GM21717 (cell line): Measurements from ENCODE around the gene MCFD2.
A peak's percentile ranks its signal among the peaks of the same experiment; 100 is the strongest.

Source experiments
- ATAC-seq: cut with Tn5 transposase; IDR thresholded peaks from one replicate; pipeline ENCODE4 v1.9.1; 2021; ENCODE audit warnings: mild to moderate bottlenecking, moderate library complexity; ENCODE audit not compliant: unreplicated experiment

Gene MCFD2

DNA sequence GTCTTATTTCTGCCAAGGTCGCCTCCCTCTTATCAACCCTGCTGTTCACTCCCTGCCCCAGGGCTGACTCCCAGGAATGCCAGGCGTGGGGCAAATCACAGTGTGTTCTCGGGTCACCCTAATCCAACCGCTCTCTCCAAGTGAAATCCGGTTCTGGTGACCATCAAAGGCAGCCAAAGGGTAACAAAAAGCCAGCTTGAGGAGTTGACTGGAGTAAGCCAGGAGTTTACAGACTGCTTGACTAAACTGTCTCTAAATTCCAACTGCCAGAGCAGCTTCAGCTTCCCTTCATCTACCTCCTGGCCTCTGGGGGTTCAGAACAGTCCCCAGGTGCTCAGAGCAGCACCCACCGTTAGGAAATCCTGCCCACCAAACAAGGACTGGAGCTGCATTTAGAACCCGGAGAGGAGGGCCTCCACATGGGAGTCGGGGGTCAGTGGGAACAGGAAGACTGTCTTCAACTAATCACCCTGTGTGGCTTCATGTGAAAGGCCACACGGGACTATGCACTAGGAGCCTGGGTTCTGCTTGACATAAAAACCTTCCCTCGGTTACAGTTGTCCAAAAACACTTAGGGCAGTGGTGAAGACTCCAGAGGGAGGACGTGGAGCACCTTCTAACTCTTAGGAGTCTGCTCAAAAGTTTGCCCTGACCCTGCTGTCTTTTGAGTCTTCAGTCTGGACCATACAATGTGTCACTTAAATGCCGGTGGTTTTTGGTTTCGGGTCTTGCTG lies 24.2 kb upstream of the MCFD2 start:
- ATAC-seq = no peak

DNA sequence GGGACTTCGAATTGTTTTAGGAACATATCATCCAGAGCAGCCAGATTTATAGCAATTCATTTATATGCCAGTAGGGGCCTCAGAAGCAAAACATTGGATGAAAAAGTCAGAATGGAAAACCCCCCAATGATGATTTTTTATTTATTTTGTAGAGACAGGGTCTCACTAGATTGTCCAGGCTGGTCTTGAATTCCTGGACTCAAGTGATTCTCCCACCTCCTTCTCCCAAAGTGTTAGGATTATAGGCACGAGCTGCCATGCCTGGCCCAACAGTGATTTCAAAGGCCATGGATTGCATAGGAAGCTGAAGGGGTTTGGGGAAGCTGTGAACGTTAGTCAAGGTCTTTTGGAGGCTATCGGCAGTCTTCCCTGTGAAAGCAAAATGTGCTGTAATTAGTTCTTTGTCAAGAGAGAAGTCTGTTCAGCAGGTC lies 21.9 kb upstream of the MCFD2 start:
- no peak for ATAC-seq

DNA sequence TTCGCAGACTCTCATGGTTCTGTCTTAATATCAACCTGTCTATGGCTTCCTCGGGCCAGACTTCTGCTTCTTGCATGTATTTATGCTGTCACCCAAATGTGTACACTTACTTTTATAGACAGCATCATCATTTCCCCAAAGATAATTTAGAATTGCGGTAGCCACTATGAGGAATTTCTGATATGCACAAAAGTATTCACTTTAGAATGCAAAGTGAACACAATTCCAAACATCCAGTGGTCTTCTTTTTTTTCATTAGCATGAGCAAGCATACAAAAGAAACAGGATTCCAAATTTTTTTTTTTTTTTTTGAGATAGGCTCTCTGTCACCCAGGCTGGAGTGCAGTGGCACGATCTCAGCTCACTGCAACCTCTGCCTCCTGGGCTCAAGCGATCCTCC lies 21.0 kb upstream of the MCFD2 start:
- ATAC-seq = no peak

DNA sequence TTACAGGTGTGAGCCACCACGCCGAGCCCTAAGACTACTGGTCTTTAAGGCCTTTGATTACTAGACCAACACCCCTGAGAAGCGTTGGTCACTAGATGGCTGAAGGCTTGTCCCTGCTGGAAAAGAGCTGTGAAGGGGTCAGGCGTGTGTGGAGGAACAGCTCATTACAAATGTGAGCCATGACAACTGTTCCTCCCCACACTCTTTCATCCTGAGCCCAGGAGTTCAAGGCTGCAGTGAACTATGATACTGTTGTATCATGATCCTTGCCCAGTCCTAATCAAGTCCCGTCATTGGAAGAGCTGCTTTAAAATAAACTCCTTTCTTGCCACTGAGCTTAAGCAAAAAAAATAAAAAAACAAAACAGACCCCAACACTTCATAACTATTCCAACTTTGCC lies 19.5 kb upstream of the MCFD2 start:
- ATAC-seq = no peak

GRCh38 chr2:46929612-46930011 lies 14.0 kb upstream of the MCFD2 start:
- ATAC-seq = no peak

GRCh38 chr2:46926863-46927262 lies 11.3 kb upstream of the MCFD2 start:
- no peak for ATAC-seq

DNA sequence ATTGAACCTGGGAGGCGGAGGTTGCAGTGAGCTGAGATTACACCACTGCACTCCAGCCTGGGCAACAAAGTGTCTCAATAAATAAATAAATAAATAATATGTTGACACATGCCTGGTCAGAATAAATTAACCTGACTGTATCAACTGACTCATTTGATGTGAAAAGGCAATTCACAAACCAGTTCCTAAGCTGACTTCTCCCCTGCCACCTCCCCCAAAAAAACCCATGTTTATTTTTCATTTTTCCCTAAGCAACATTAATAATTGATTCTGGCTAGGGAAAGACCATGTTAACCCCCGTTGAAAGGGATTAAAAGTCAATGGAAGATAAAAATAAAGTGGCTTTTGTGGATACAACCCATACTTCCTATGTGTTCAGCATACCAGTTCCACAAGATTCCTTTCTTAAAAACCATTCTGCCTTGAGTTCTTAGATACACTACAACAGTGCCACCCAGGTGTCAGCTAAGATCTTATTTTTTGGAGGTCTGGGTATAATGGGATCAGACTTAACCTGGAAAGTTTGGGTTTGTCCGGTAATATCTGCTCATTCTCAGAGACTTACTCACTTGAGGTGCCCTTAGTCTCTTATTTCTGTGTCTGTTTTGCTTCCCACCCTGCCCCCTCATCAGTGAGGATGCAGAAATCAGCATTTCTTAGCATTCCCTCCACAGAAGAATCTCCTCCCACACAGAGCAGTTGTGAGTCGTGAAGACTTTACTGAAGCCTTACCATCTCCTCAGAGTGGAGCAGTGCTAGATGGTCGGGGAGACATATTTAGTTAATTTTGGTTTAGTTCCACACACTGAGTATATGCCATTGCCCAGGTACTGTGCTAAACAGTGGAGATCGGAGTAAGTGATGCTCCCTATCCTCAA lies 10.1 kb upstream of the MCFD2 start:
- no peak for ATAC-seq

DNA sequence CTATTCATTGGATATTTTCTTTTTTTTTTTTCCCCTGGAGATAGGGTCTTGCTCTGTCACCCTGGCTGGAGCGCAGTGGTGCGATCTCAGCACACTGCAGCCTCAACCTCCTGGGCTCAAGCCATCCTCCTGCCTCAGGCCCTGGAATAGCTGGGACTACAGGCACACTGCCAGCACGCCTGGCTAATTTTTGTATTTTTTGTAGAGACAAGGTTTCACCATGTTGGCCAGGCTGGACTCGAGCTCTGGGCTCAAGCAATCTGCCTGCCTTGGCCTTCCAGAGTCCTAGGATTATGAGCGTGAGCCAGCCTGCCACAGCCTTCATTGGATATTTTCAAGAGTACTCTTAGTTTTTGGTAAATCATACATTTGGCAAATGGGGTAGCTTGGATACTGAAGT lies 9.0 kb upstream of the MCFD2 start:
- no peak for ATAC-seq

DNA sequence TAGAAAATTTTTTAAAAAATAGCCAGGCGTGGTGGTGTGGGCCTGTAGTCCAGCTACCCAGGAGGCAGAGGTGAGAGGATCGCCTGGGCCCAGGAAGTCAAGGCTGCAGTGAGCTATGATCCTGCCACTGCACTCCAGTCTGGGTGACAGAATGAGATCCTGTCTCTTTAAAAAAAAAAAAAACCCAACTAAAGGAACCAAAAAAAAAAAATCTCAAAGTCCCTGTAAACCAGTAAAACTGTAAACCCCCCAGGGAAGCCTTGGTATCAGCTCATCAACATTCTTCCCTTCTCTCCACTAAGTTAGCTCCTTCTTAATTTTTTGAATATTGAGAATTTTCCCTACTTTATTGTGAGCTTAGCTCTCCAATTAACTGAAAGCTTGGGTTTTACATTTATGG lies 8.4 kb upstream of the MCFD2 start:
- ATAC-seq = no peak

DNA sequence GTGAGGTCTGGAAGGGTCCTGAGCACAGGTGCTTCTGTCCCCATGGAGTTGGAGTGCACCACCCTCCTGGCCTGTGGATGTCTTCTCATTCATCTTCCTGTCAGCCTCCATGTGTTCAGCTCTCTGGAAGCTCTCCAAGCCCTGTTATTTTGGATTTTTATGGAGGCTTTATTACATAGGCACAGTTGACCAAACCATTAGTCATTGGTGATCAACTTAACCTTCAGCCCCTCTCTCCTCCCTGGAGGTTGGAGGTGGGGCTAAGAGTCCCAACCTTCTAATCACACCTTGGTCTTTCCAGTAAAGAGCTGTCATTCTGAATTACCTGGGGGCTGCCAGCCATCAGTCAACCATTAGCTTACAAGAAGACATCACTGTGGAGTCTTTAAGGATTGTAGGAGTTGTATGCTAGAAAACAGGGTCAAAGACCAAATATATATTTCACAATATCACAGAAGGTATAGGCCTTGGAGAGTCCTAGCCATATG lies 7.5 kb upstream of the MCFD2 start:
- no peak for ATAC-seq

GRCh38 chr2:46922606-46923005 lies 7.0 kb upstream of the MCFD2 start:
- ATAC-seq = no peak

DNA sequence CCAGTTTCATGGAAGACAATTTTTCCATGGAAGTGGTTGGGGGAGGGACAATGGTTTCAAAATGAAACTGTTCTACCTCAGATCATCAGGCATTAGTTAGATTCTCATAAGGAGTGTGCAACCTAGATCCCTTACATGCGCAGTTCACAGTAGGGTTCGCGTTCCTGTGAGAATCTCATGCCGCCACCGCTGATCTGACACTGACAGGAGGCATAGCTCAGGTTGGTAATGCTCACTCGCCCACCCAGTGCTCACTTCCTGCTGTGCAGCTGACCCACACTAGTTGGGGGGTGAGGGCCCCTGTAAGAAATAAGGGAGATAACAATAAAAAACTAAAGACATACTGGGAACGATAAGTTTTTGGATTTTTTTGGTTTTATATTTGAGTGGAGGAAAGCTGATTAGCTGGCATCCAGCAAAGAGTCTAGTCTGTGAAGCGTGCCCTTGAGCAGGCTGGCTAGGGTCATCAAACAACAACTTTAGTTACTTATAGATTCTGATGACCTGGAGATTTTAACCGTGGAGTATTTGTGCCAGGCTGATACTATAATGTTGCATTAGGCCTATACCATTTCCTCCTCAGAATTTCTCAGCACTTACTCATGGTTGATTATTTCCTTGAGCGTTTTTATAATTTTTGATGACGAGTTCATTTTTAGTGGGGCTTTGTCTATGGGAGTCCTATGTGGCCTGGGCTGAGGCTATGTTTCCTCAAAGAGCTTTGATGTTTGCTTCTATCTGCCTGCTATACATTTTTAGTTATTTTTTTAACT lies 6.3 kb upstream of the MCFD2 start:
- ATAC-seq = no peak

DNA sequence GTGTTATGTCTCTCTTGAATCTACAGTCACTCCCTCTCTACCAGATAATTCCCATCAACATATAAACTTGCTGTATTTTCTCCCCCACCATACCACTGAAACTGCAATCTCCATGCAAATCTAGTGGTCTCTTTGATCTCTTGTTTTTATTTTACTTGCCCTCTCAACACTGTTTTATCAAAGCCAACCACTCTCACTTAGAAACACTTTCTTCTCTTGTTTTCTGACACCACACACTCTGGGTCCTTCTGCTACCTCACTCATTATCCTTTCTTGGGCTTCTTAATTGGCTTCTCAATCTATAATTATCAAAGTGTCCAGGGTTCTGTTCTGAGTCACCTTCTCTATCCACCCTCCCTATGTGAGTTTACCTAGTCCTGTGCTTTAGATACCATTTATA lies 2.0 kb upstream of the MCFD2 start:
- no peak for ATAC-seq

DNA sequence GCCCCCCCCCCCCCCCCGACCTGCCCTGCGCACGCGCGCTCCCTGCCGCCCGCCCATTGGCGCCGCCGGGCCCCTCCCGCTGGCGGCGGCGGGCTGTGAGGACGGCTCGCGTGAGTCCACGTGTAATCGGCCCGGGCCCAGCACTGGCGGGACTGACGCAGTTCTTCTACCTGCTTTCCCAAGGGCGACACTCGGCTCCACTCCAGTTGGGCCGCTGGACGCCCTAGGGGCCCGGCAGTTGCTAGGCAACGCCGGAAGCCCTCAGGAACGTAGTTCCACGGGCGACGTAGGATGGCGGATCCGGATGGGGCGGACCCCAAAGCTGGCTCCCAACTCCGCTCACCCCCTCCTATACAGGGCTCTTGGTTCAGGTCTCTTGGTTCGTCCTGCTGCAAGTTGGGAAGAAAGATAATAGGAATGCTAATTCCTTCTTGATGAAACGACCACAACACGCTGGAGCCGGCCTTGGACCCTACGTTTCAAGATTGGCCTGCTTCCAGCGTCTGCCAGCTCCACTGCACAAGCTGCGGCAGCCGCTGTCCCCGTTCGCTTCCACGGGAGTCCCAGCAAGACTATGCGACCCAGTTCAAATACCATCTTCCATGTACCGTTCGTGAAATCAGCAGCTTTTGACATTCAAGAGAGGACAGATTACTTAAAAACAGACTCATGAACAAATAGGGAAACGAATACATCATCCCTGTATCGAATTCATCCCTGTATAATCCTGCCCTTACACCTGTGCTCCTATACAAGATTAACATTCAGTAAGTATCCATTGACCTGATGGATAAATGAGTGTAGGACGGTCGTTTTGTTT lies 415 bp upstream of the MCFD2 start:
- ATAC-seq = peak; percentile 81

DNA sequence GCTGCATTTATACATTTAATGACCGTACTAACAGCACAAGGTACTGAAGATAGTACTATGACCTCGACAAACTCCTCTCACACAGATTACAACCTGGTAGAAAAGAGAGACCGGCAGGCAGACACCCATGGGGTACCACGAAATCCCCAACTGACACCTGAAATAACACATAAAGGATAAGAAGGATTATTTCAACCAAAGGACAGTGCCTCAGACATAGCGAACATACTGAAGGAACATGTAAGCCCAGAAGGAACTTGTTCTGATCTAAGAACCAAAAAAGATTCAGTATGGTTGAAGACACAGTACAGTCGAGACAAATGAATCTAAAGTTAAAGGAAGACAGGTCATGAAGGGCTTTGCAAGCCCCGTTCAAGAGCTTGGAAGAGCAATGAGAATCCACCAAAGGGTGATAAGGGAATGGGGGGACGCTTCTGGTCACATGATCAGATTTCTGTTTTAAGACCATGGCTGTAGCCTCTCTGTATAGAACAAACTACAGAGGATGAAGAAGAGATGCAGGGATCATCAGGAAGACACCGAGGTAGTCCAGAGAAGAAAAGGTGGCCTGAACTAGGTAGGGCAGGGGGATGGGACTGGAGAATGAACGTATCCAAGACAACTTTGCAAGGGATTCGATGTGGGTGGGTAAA lies 902 bp downstream of the MCFD2 start:
- ATAC-seq = no peak

DNA sequence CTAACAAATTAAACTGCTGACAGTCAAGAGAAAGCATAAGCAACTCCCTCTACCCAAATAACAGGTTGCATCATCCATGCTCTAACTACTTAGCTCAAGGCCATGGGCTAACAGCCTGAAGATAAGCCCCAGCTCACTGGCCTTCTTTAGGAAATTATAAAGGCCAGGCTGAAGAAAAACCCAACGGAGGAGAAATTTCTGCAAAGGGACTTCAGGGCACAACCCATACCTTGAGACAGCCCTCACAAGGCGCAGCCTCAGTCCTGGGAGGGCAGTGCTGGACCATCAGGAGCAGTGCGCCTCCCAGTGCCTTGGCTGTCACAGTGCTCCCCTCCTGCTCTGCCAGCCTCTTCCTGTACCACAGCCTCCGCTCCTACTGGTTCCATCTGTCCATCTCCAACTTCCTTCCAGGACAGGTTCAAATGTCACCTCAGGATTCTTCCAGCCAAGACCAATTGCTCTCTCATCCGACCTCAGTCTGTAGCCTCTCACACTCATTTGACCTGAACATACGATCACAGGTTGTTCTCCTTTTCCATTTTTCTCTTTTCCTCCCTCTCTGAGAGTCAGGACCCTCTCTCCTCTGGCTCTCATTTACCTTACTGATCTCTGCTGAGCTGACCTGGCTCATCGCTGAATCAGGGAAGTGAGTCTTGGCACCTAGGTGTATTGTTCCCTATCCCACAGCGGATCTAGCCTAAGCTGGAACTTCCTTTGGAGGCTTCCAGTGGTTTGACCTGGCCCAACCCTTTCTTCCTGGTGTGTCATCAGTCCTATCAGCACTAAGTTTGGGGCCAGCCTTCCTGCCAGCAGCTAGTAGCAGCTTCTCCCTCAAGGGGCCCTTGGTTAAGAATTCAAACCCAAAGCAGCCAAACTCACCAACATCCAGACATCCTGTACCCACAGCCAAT lies 1.9 kb downstream of the MCFD2 start:
- ATAC-seq = no peak

GRCh38 chr2:46909771-46910419 lies 5.7 kb downstream of the MCFD2 start:
- ATAC-seq = peak; percentile 92

- ATAC-seq = no peak
These were observed 6.5 kb downstream of the MCFD2 start for GRCh38 chr2:46909150-46909549.
